ENCODE data around the gene ACAA1.
A peak's percentile ranks its signal among the peaks of the same experiment; 100 is the strongest.

The ACAA1 gene

DNA sequence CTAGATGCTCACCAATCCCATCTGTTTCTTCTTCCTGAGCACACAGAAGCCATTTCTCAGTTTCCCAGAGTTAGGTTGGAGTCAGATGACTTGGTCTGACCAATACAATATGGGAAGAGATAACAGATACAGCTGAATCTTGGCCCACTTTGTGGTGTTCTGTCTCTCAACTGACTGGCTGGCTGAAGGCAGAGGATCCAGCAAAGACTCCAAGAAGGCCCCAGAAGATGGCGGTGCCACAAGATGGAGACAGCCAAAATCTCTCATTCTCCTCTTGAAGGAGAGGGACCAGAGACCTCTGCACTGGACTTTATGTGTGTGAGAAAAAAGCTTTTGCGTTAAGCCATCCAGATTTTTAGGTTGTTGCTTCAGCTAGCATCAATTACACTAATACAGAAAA, 20.2 kb upstream of the ACAA1 start:
- DNase-seq (ENCODE audit: low read depth) = no peak
- no peak for TF ChIP-seq MYC (IDR thresholded peaks at IDR 0.05; ENCODE audit: low read depth, low read length)
- TF ChIP-seq, protein P1, sequence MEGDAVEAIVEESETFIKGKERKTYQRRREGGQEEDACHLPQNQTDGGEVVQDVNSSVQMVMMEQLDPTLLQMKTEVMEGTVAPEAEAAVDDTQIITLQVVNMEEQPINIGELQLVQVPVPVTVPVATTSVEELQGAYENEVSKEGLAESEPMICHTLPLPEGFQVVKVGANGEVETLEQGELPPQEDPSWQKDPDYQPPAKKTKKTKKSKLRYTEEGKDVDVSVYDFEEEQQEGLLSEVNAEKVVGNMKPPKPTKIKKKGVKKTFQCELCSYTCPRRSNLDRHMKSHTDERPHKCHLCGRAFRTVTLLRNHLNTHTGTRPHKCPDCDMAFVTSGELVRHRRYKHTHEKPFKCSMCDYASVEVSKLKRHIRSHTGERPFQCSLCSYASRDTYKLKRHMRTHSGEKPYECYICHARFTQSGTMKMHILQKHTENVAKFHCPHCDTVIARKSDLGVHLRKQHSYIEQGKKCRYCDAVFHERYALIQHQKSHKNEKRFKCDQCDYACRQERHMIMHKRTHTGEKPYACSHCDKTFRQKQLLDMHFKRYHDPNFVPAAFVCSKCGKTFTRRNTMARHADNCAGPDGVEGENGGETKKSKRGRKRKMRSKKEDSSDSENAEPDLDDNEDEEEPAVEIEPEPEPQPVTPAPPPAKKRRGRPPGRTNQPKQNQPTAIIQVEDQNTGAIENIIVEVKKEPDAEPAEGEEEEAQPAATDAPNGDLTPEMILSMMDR (IDR thresholded peaks at IDR 0.05; ENCODE audit: low read depth, low read length) = no peak
- no peak for TF ChIP-seq POLR2A (IDR thresholded peaks at IDR 0.05; ENCODE audit: extremely low read depth, insufficient read length)
- TF ChIP-seq, protein P2, sequence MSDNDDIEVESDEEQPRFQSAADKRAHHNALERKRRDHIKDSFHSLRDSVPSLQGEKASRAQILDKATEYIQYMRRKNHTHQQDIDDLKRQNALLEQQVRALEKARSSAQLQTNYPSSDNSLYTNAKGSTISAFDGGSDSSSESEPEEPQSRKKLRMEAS (IDR thresholded peaks at IDR 0.05; ENCODE audit: low read depth, low read length) = no peak
- H3K4me3 ChIP-seq (ENCODE audit: low read depth, low read length) = no peak overlapping the region

DNA sequence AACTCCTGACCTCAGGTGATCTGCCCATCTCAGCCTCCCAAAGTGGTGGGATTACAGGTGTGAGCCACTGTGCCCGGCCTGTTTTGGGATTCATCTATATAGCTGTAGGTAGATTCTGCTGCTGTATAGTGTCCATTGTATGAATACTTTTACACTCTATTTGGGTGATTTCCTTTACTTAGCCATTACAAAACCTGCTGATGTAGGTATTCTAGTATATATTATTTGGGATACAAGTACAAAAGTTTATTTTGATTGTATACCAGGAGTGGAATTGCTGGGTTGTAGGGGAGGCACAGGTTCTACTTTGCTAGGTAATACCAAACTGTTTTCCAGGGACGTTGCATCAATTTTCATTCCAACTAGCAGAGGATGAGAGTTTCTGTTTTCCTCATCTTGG, 18.9 kb upstream of the ACAA1 start:
- no peak overlapping the region for H3K4me3 ChIP-seq (ENCODE audit: low read depth, low read length)
- TF ChIP-seq, protein P2 (IDR thresholded peaks at IDR 0.05; ENCODE audit: low read depth, low read length) = no peak
- no peak for TF ChIP-seq POLR2A (IDR thresholded peaks at IDR 0.05; ENCODE audit: extremely low read depth, insufficient read length)
- TF ChIP-seq, protein P1 (IDR thresholded peaks at IDR 0.05; ENCODE audit: low read depth, low read length) = no peak
- TF ChIP-seq MYC (IDR thresholded peaks at IDR 0.05; ENCODE audit: low read depth, low read length) = no peak
- no peak for DNase-seq (ENCODE audit: low read depth)

DNA sequence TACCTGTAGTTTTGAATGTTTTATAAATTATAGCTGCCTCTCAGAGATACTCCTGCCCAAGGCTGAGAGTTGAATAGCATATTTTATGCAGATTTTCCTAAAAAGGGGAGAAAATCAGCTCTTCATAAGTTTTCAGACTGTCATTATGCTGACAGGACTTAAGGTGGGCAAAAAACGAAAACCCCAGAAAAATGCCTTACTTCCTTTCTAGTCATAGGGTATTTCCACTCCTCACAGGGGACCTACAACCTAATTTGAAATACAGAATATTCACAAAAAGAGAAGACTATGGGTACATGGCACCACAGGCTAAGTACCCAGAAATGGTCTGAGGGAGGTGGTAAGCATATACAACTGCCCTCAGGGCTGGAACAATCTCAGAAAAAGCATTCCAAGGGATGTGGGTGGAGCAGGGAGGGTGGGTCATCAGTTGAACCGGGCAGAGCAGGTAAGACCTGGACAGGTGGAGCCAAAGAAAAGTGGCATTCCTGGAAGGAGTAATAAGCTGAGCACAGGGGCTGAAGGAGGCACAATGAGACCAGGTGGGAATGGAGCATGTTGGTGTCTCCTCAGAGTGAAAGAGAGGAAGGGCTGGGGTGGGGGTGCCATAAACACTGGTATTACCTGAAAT, 17.8 kb upstream of the ACAA1 start:
- TF ChIP-seq POLR2A (IDR thresholded peaks at IDR 0.05; ENCODE audit: extremely low read depth, insufficient read length) = no peak
- TF ChIP-seq, protein P2 (IDR thresholded peaks at IDR 0.05; ENCODE audit: low read depth, low read length) = no peak
- no peak for TF ChIP-seq MYC (IDR thresholded peaks at IDR 0.05; ENCODE audit: low read depth, low read length)
- TF ChIP-seq, protein P1 (IDR thresholded peaks at IDR 0.05; ENCODE audit: low read depth, low read length) = no peak
- no peak overlapping the region for H3K4me3 ChIP-seq (ENCODE audit: low read depth, low read length)
- DNase-seq (ENCODE audit: low read depth) = no peak

DNA sequence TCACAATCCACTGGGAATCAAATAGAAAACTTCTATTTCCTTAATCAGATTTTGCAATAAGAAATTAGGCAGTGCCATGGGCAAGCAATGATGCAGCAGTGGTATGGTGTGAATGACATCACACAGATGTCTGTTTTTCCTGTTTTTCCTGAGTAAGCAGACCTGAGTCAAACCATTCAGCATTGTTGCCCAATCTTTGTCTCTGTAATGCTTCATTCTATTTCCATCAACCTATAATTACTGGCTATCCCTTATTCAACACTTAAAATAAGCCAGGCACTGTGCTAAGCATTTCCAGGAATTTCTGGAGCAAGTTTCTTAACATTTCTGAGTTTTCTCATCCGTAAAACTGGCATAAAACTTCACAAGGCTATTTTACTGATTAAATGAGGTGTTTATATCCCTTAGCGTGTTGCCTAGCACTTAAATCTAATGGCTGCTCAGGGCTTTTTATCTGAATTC, 17.1 kb upstream of the ACAA1 start:
- DNase-seq (ENCODE audit: low read depth) = peak; percentile 55
- TF ChIP-seq POLR2A (IDR thresholded peaks at IDR 0.05; ENCODE audit: extremely low read depth, insufficient read length) (no peak), MYC (IDR thresholded peaks at IDR 0.05; ENCODE audit: low read depth, low read length) (no peak)
- TF ChIP-seq, protein P2 (IDR thresholded peaks at IDR 0.05; ENCODE audit: low read depth, low read length) = no peak
- TF ChIP-seq, protein P1 (IDR thresholded peaks at IDR 0.05; ENCODE audit: low read depth, low read length) = no peak

DNA sequence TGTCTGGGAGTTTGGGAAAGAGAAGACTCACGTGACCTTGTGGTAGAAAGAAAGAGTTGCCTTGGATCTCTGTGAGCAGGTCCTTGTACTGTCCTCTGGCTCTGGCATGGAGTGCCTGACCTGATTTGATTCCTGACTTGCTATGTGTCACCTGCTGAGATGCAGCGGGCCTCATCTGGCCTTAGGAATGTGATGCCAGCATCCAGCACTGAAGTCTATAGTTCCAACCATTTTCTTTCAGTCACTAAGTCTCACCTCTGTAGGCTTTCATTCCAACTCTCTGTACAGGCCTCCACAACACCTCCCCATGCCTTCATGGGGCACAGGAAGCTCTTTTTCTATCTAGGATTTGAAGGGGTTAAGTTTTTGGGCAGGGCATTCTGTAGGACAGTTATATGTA, 16.3 kb upstream of the ACAA1 start:
- TF ChIP-seq POLR2A (IDR thresholded peaks at IDR 0.05; ENCODE audit: extremely low read depth, insufficient read length) (no peak), MYC (IDR thresholded peaks at IDR 0.05; ENCODE audit: low read depth, low read length) (no peak)
- TF ChIP-seq, protein P2 (IDR thresholded peaks at IDR 0.05; ENCODE audit: low read depth, low read length) = no peak
- TF ChIP-seq, protein P1 (IDR thresholded peaks at IDR 0.05; ENCODE audit: low read depth, low read length) = no peak

More for the DNA sequence above, 17.1 kb upstream of the ACAA1 start:
- no peak overlapping the region for H3K4me3 ChIP-seq (ENCODE audit: low read depth, low read length)

More for the DNA sequence above, 16.3 kb upstream of the ACAA1 start:
- DNase-seq (ENCODE audit: low read depth) = no peak
- no peak overlapping the region for H3K4me3 ChIP-seq (ENCODE audit: low read depth, low read length)
